Cardiac septum (tissue), 1 donor: ENCODE measurements around the gene TRIB2. TPM values are rescaled to one million over a fixed set of nuclear protein-coding genes. Genes with fewer than 3 reads are reported as not detected.
"Not testable (repeated sequence)": the region's sequence is repeated elsewhere in the genome, so short reads cannot be mapped to it uniquely, and the experiment has no call there.

ENCODE experiments used
- DNase-seq: peaks from one replicate; pipeline ENCODE4 v3.0.0-alpha.2; 2020; ENCODE audit warnings: low spot score
- intact Hi-C: fragments of 100-400 bp; cut with DNase I; formaldehyde crosslinking; loops from one replicate; pipeline ENCODE4 v1.14.0; 2022
- long read RNA-seq: library from polyadenylated mRNA; unstranded; transcript quantifications from one replicate; pipeline ENCODE4 v2.0.0, GENCODE V29; 2021
- total RNA-seq: library from RNA; stranded (reverse); fragmentation: NEBNext Ultra II Directional; extraction: Animal tissue kit (Norgen Biotek cat#: 25700); gene quantifications from one replicate; pipeline ENCODE4 v1.2.1, GENCODE V29; 2021
- donor health status: DM: no; HTN: no; CAD: no.

TRIB2 gene
- total RNA-seq, result 49.9 TPM
- long read RNA-seq, full-length matches to known transcripts, result 53 of 73 reads
- long read RNA-seq, partial matches to known transcripts, result 12 of 73 reads
- long read RNA-seq, other reads (novel, unspliced or antisense), result 8 of 73 reads

GRCh38 chr2:12716282-12717190 is at the start of gene TRIB2:
TSS of gene TRIB2 (plus strand) at chr2:12716936. CDS start at chr2:12718308, 1,372 bp downstream.
- DNase-seq, result peak; percentile 92
- intact Hi-C loops, result loop anchor here (1.0 to 5.0 kb wide), 11 partner anchors 102 to 886 kb away; no protein-coding TSS in a partner anchor

- intact Hi-C loops, result no loop called here
- no peak for DNase-seq
These were observed 47.7 kb upstream of the TRIB2 start for GRCh38 chr2:12669036-12669435.

GRCh38 chr2:12672711-12673315 is 43.9 kb upstream of the TRIB2 start:
- DNase-seq, result no peak
- intact Hi-C loops, result no loop called here

GRCh38 chr2:12674644-12675328 is 42.0 kb upstream of the TRIB2 start:
- no peak for DNase-seq
- intact Hi-C loops, result no loop called here

- intact Hi-C loops, result no loop called here
- no peak for DNase-seq
These were observed 41.4 kb upstream of the TRIB2 start for GRCh38 chr2:12675352-12675795.

GRCh38 chr2:12675801-12676200 is 40.9 kb upstream of the TRIB2 start:
- intact Hi-C loops, result no loop called here
- no peak for DNase-seq

GRCh38 chr2:12676771-12677170 is 40.0 kb upstream of the TRIB2 start:
- no peak for DNase-seq
- intact Hi-C loops, result no loop called here

GRCh38 chr2:12678186-12678585 is 38.5 kb upstream of the TRIB2 start:
- intact Hi-C loops, result no loop called here
- DNase-seq, result no peak

- DNase-seq, result no peak
- intact Hi-C loops, result no loop called here
These were observed 37.1 kb upstream of the TRIB2 start for GRCh38 chr2:12679550-12680072.

- DNase-seq, intact Hi-C loops: not testable (repeated sequence)
These were observed 36.6 kb upstream of the TRIB2 start for GRCh38 chr2:12680115-12680514.

GRCh38 chr2:12682017-12682416 is 34.7 kb upstream of the TRIB2 start:
- intact Hi-C loops, result no loop called here
- DNase-seq, result no peak

GRCh38 chr2:12683457-12684100 is 33.2 kb upstream of the TRIB2 start:
- no peak for DNase-seq
- intact Hi-C loops, result no loop called here

- no peak for DNase-seq
- intact Hi-C loops, result no loop called here
These were observed 32.2 kb upstream of the TRIB2 start for GRCh38 chr2:12684471-12684936.

- intact Hi-C loops, result no loop called here
- DNase-seq, result no peak
These were observed 31.6 kb upstream of the TRIB2 start for GRCh38 chr2:12685145-12685544.

GRCh38 chr2:12685956-12686355 is 30.8 kb upstream of the TRIB2 start:
- intact Hi-C loops, result no loop called here
- DNase-seq, result no peak

- intact Hi-C loops, result no loop called here
- no peak for DNase-seq
These were observed 29.9 kb upstream of the TRIB2 start for GRCh38 chr2:12686708-12687283.

GRCh38 chr2:12688091-12688490 is 28.6 kb upstream of the TRIB2 start:
- intact Hi-C loops, result no loop called here
- DNase-seq, result no peak

- intact Hi-C loops, result no loop called here
- DNase-seq, result no peak
These were observed 27.8 kb upstream of the TRIB2 start for GRCh38 chr2:12688893-12689292.

GRCh38 chr2:12693509-12693908 is 23.2 kb upstream of the TRIB2 start:
- no peak for DNase-seq
- intact Hi-C loops, result no loop called here
